ENCODE results near the gene FDX2. TPM values are rescaled to one million over a fixed set of nuclear protein-coding genes. Genes with fewer than 3 reads are reported as not detected.

FDX2 gene
- total RNA-seq, 1 donor from 2014 or later = 25.0 TPM

DNA sequence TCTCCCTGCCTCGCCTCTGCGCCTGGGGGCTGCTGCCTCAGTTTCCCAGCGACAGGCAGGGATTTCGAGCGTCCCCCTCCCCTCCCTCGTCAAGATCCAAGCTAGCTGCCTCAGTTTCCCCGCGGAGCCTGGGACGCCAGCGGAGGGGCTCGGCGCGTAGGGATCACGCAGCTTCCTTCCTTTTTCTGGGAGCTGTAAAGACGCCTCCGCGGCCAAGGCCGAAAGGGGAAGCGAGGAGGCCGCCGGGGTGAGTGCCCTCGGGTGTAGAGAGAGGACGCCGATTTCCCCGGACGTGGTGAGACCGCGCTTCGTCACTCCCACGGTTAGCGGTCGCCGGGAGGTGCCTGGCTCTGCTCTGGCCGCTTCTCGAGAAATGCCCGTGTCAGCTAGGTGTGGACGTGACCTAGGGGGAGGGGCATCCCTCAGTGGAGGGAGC is 45.6 kb downstream of the FDX2 start:
- peak overlapping the region; percentile 68 for H3K27ac ChIP-seq
- peak overlapping the region; percentile 44 to 48 for H3K4me3 ChIP-seq
- intact Hi-C loops (cut with DNase I) = loop anchor here (5.0 kb wide), 1 partner anchor 62 kb away; the partner anchor contains the start of gene RAVER1
- no peak for DNase-seq (ENCODE audit: extremely low spot score in 2 of 2)
- H3K9me3 ChIP-seq = no peaks in the 10 kb centered on the region
- no peaks in the 10 kb centered on the region for H3K27me3 ChIP-seq
- peaks cover 17% of the 10 kb centered on the region for H3K4me1 ChIP-seq
- TF ChIP-seq POLR2A (IDR thresholded peaks at IDR 0.05) (no peak), POLR2AphosphoS5 (IDR thresholded peaks at IDR 0.05; ENCODE audit: insufficient read depth in 1 of 2, low read depth in 1 of 2) (no peak)
- TF ChIP-seq, protein P1, sequence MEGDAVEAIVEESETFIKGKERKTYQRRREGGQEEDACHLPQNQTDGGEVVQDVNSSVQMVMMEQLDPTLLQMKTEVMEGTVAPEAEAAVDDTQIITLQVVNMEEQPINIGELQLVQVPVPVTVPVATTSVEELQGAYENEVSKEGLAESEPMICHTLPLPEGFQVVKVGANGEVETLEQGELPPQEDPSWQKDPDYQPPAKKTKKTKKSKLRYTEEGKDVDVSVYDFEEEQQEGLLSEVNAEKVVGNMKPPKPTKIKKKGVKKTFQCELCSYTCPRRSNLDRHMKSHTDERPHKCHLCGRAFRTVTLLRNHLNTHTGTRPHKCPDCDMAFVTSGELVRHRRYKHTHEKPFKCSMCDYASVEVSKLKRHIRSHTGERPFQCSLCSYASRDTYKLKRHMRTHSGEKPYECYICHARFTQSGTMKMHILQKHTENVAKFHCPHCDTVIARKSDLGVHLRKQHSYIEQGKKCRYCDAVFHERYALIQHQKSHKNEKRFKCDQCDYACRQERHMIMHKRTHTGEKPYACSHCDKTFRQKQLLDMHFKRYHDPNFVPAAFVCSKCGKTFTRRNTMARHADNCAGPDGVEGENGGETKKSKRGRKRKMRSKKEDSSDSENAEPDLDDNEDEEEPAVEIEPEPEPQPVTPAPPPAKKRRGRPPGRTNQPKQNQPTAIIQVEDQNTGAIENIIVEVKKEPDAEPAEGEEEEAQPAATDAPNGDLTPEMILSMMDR (IDR thresholded peaks at IDR 0.05) = no peak
- no peaks in the 10 kb centered on the region for H3K36me3 ChIP-seq

DNA sequence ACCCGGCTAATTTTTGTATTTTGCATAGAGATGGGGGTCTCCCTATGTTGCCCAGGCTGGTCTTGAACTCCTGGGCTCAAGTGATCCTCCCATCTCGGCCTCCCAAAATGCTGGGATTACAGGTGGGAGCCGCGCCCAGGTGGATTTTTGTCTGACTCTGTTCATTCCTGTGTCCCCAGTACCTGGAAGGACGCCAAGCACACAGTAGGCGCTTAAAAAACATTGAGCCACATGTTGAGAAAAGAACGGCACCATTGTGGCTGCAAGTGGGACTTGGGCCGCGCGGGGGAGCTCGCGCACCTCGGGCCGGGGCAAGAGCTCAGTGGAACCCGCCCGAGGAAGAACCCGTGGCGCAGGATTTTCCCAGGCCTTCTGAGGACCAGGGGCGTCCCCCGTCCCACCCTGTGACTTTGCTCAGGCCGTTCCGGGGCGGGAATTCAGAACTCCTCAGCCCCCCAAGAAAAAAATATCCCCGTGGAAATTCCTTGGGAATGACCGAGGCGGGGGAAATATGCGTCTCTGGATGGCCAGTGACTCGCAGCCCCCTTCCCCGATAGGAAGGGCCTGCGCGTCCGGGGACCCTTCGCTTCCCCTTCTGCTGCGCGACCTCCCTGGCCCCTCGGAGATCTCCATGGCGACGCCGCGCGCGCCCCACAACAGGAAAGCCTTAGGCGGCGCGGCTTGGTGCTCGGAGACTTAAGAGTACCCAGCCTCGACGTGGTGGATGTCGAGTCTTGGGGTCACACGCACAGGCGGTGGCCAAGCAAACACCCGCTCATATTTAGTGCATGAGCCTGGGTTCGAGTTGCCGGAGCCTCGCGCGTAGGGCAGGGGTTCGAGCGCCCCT is 46.3 kb downstream of the FDX2 start:
- Histone ChIP-seq H3K4me3 (peak overlapping the region; percentile 44 to 48), H3K4me1 (peaks cover 17% of the 10 kb centered on the region), H3K27ac (peak overlapping the region; percentile 68), H3K9me3 (no peaks in the 10 kb centered on the region), H3K36me3 (no peaks in the 10 kb centered on the region), H3K27me3 (no peaks in the 10 kb centered on the region)
- TF ChIP-seq POLR2AphosphoS5 (IDR thresholded peaks at IDR 0.05; ENCODE audit: insufficient read depth in 1 of 2, low read depth in 1 of 2) (peak; percentile 44 to 56), POLR2A (IDR thresholded peaks at IDR 0.05) (no peak)
- TF ChIP-seq, protein P1 (IDR thresholded peaks at IDR 0.05) = peak; percentile 91 to 98 (median 93)
- intact Hi-C loops (cut with DNase I) = loop anchor here (2.0 to 5.0 kb wide), 2 partner anchors 63 to 121 kb away; partner anchors contain the start of gene RAVER1
- no peak for DNase-seq (ENCODE audit: extremely low spot score in 2 of 2)

DNA sequence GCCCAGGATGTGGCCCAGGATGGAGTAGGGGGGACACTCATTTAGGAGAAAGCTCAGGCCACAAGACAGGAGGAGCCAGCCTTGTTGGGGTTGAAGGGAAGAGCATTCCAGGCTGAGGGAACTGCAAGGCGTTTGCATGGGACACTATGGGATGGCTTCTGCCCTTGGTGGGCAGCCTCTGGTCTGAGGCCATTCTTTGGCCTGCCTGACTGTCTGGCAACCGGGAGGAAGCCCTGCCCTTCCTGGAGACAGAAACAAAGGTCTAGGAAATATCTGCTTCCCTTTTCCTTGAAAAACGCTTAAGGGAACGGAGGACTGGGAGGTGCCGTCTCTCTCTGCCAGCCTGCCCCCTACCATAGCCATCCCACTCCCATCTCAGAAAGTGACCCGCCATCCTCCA is 47.7 kb downstream of the FDX2 start:
- TF ChIP-seq, protein P1 (IDR thresholded peaks at IDR 0.05) = no peak
- TF ChIP-seq POLR2AphosphoS5 (IDR thresholded peaks at IDR 0.05; ENCODE audit: insufficient read depth in 1 of 2, low read depth in 1 of 2) (no peak), POLR2A (IDR thresholded peaks at IDR 0.05) (no peak)
- H3K4me1 ChIP-seq = peaks cover 17% of the 10 kb centered on the region
- DNase-seq (ENCODE audit: extremely low spot score in 2 of 2) = no peak
- H3K4me3 ChIP-seq = no peak overlapping the region
- intact Hi-C loops (cut with DNase I) = loop anchor here (2.0 kb wide), 1 partner anchor 123 kb away; no protein-coding TSS in a partner anchor
- H3K36me3 ChIP-seq = no peaks in the 10 kb centered on the region
- no peaks in the 10 kb centered on the region for H3K27me3 ChIP-seq
- H3K27ac ChIP-seq = no peak overlapping the region
- H3K9me3 ChIP-seq = no peaks in the 10 kb centered on the region

DNA sequence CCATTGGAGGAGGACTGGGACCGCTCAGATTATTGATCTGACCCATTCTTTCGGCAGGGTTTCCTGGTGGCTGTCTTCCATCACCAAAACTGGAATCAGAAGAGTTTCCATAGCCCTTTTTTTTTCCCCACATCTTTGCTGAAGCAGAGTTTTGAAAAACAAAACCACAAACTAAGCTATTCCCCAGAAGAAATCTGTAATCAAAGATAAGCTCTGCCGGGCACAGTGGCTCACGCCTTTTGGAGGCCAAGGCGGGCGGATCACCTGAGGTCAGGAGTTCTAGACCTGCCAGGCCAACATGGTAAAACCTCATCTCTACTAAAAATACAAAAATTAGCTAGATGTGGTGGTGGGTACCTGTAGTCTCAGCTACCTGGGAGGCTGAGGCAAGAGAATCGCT is 49.1 kb downstream of the FDX2 start:
- Histone ChIP-seq H3K4me1 (peaks cover 17% of the 10 kb centered on the region), H3K27ac (no peak overlapping the region), H3K4me3 (no peak overlapping the region), H3K9me3 (no peaks in the 10 kb centered on the region), H3K36me3 (no peaks in the 10 kb centered on the region), H3K27me3 (no peaks in the 10 kb centered on the region)
- intact Hi-C loops (cut with DNase I) = no loop called here
- TF ChIP-seq POLR2A (IDR thresholded peaks at IDR 0.05) (no peak), POLR2AphosphoS5 (IDR thresholded peaks at IDR 0.05; ENCODE audit: insufficient read depth in 1 of 2, low read depth in 1 of 2) (no peak)
- TF ChIP-seq, protein P1 (IDR thresholded peaks at IDR 0.05) = no peak
- DNase-seq (ENCODE audit: extremely low spot score in 2 of 2) = no peak

DNA sequence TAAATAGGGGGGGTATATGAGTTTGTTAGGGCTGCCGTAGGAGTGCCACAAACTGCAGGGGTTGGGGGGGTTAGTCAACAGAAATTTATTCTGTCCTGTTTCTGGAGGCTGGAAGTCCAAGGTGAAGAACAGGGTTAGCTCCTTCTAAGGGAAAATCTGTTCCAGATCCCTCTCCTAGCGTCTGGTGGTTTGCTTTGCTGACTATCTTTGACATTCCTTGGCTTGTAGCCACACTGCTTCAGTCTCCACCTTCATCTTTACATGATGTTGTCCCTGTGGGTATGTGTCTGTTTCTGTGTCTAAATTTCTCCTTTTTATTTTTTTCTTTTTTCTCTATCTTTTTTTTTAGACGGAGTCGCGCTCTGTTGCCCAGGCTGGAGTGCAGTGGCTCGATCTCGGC is 53.0 kb downstream of the FDX2 start:
- no peak for DNase-seq (ENCODE audit: extremely low spot score in 2 of 2)
- H3K4me3 ChIP-seq = no peak overlapping the region
- H3K36me3 ChIP-seq = peaks cover 0 to 10% of the 10 kb centered on the region in 2 donors
- H3K4me1 ChIP-seq = peaks cover 7% of the 10 kb centered on the region
- intact Hi-C loops (cut with DNase I) = no loop called here
- no peaks in the 10 kb centered on the region for H3K27me3 ChIP-seq
- no peak overlapping the region for H3K27ac ChIP-seq
- no peaks in the 10 kb centered on the region for H3K9me3 ChIP-seq
- TF ChIP-seq POLR2AphosphoS5 (IDR thresholded peaks at IDR 0.05; ENCODE audit: insufficient read depth in 1 of 2, low read depth in 1 of 2) = no peak
- TF ChIP-seq, protein P1 (IDR thresholded peaks at IDR 0.05) = no peak
